Prostate gland (tissue), 2 donors: ENCODE measurements around the gene ZNF302. TPM values are rescaled to one million over a fixed set of nuclear protein-coding genes. Genes with fewer than 3 reads are reported as not detected.

Source experiments
- DNase-seq: peaks from one replicate; pipeline ENCODE4 v3.0.0-alpha.2; 2019; ENCODE audit warnings: low spot score
- H3K27ac ChIP-seq, 2 donors: fragments of 200-600 bp; sonication (generic); 2 replicates each; pipeline ENCODE4 v1.5.1; 2017 to 2019
- H3K27me3 ChIP-seq: fragments of 200-600 bp; sonication (generic); replicated peaks from 2 replicates; pipeline ENCODE4 v1.5.1; 2019; ENCODE audit not compliant: insufficient read depth
- H3K36me3 ChIP-seq, 2 donors: fragments of 200-600 bp; sonication (generic); 1 replicate in 1 of 2; 2 replicates in 1 of 2; pipeline versions ENCODE4 v1.5.1 to v1.8.1; 2017 to 2019
- H3K4me1 ChIP-seq: fragments of 200-600 bp; sonication (generic); replicated peaks from 2 replicates; pipeline ENCODE4 v1.5.1; 2019
- H3K4me3 ChIP-seq, 2 donors: fragments of 200-600 bp; sonication (generic); 2 replicates each; pipeline ENCODE4 v1.5.1; 2017 to 2019
- H3K9me3 ChIP-seq: fragments of 200-600 bp; sonication (generic); 2 replicates; pipeline ENCODE4 v1.5.1; 2017
- POLR2A ChIP-seq: fragments of 450-650 bp; IDR thresholded peaks from one replicate; pipeline ENCODE4 v1.6.1; 2016; ENCODE audit warnings: antibody characterized with exemption, mild to moderate bottlenecking
- POLR2AphosphoS5 ChIP-seq: sonication (generic); formaldehyde crosslinking; IDR thresholded peaks from one replicate; pipeline ENCODE4 v1.6.1; 2017; ENCODE audit warnings: antibody characterized with exemption
- WGBS: methylation state at CpG from one replicate; pipeline ENCODE4 v1.1.5; 2018; 5-methylcytosine and 5-hydroxymethylcytosine counted together
- intact Hi-C: fragments of 100-400 bp; cut with DNase I; formaldehyde crosslinking; loops from one replicate; pipeline ENCODE4 v1.14.2; 2022
- total RNA-seq, 2 donors: library from RNA; depleted of rRNA; stranded (reverse); fragments of >200 nt; gene quantifications; one replicate each; pipeline ENCODE4 v1.1.0, GENCODE V29; 2016
- TF ChIP-seq, protein P1 (sequence below), 4 experiments: fragments of 200-600 bp in 2 of 4; fragments of 450-650 bp in 2 of 4; sonication (generic) in 2 of 4; IDR thresholded peaks; 1 replicate in 3 of 4; 2 replicates in 1 of 4; pipeline ENCODE4 v1.5.1; 2016 to 2019; ENCODE audit warnings: antibody characterized with exemption in 4 of 4, mild to moderate bottlenecking in 2 of 4, moderate library complexity in 2 of 4

Gene ZNF302
- total RNA-seq, 2 donors from 2014 or later = 20.0 to 25.0 TPM

DNA sequence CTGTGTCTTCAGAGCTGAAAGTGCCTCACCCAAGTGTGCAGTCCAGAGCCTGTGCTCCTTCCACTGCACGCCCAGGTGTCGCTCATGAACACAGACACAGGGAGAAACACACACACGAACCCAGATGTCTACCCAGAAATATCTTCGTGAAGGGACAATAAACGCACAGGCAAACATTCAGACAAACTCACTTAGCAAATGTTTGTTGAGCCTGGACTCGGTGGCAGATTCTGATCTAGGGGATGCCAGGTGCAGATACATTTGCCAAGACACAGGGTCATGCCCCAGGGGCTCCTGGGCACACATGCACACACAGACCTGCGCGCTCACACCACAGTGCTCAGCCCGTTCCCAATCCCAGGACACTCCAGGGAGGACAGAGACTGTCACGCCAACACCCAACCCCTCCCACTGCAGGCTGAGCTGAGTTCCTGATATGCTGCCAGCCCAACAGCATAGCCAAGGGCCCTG is 32.5 kb upstream of the ZNF302 start:
- intact Hi-C loops = no loop called here
- TF ChIP-seq POLR2A (no peak), POLR2AphosphoS5 (no peak)
- TF ChIP-seq, protein P1, sequence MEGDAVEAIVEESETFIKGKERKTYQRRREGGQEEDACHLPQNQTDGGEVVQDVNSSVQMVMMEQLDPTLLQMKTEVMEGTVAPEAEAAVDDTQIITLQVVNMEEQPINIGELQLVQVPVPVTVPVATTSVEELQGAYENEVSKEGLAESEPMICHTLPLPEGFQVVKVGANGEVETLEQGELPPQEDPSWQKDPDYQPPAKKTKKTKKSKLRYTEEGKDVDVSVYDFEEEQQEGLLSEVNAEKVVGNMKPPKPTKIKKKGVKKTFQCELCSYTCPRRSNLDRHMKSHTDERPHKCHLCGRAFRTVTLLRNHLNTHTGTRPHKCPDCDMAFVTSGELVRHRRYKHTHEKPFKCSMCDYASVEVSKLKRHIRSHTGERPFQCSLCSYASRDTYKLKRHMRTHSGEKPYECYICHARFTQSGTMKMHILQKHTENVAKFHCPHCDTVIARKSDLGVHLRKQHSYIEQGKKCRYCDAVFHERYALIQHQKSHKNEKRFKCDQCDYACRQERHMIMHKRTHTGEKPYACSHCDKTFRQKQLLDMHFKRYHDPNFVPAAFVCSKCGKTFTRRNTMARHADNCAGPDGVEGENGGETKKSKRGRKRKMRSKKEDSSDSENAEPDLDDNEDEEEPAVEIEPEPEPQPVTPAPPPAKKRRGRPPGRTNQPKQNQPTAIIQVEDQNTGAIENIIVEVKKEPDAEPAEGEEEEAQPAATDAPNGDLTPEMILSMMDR (IDR thresholded peaks at IDR 0.05) = no peak
- no peaks in the 10 kb centered on the region for H3K4me1 ChIP-seq
- H3K36me3 ChIP-seq = no peaks in the 10 kb centered on the region
- H3K27me3 ChIP-seq = no peaks in the 10 kb centered on the region
- H3K27ac ChIP-seq = no peak overlapping the region
- no peak for DNase-seq
- H3K4me3 ChIP-seq = no peak overlapping the region
- 41% methylated on average over 10 of the region's 10 CpGs for WGBS
- H3K9me3 ChIP-seq = no peaks in the 10 kb centered on the region

DNA sequence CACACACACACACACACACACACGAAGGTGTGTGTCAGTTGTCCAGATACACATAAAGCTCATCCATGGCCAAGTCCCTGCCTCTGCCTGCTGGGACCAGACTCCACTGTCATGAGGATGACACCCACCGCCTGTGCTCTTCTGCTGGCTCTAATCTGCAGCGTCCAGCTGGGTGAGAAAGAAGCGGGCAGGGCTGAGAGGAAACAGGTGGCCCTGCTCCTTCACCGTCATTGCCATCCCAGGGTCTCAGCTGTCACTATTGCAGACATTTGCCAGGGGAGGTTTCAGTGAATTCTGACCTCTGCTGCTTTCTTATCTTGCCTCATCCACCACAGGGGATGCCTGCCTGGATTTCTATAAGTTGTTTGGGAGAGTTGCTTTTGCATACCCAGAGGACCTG is 31.9 kb upstream of the ZNF302 start:
- Histone ChIP-seq H3K27ac (no peak overlapping the region), H3K4me1 (no peaks in the 10 kb centered on the region), H3K4me3 (no peak overlapping the region), H3K9me3 (no peaks in the 10 kb centered on the region), H3K27me3 (no peaks in the 10 kb centered on the region), H3K36me3 (no peaks in the 10 kb centered on the region)
- TF ChIP-seq POLR2AphosphoS5 (no peak), POLR2A (no peak)
- TF ChIP-seq, protein P1 (IDR thresholded peaks at IDR 0.05) = no peak
- intact Hi-C loops = no loop called here
- no peak for DNase-seq
- 52% methylated on average over 5 of the region's 5 CpGs for WGBS

DNA sequence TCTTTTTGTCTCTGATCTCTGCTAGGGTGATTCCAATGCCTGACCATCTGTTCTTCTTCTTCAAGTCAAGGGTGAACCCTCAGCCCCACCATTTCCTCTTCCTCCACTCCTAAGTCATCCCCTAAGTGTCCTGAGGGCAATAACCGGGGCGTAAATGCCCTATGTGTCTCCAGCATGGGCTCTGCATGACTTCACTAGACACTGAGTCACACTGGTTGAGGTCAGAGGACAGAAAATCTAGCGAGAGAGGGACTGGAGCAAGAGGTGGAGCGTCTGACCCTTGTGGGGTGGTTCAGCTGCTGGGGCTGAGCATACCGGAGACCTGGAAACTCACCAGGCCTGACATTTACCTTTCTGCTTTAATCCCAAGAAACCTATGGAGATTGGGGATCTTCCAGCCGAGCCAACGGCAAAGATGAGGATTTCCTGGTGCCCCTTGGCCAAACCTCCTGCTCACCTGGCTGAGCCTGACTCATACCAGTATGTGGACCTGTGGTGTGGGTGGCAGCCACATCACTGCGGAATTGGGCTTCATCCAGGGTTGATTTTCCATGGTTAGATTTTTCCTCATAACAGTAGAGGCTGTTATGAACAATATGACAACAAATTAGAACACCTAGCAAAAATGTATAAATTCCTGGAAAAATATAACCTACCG is 27.5 kb upstream of the ZNF302 start:
- Histone ChIP-seq H3K4me1 (no peaks in the 10 kb centered on the region), H3K36me3 (no peaks in the 10 kb centered on the region), H3K4me3 (no peak overlapping the region), H3K9me3 (no peaks in the 10 kb centered on the region), H3K27ac (no peak overlapping the region), H3K27me3 (no peaks in the 10 kb centered on the region)
- 91% methylated on average over 9 of the region's 9 CpGs for WGBS
- TF ChIP-seq, protein P1 (IDR thresholded peaks at IDR 0.05) = no peak
- TF ChIP-seq POLR2A (no peak), POLR2AphosphoS5 (no peak)
- no peak for DNase-seq
- intact Hi-C loops = no loop called here

DNA sequence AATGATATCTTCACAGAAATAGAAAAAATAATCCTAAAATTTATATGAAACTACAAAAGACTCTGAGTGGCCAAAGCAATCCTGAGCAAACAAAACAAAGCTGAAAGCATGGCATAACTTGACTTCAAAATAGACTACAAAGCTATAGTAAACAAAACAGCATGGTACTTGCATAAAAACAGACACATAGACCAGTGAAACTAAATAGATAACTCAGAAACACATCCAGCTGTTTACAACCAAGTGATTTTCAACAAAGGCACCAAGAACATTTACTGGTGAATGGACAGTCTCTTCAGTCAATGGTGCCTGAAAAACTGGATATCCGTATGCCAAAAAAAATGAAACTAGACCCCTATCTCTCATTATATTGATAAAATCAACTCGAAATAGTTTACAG is 25.7 kb upstream of the ZNF302 start:
- TF ChIP-seq POLR2A (no peak), POLR2AphosphoS5 (no peak)
- TF ChIP-seq, protein P1 (IDR thresholded peaks at IDR 0.05) = no peak
- Histone ChIP-seq H3K4me3 (no peak overlapping the region), H3K4me1 (no peaks in the 10 kb centered on the region), H3K36me3 (no peaks in the 10 kb centered on the region), H3K27me3 (no peaks in the 10 kb centered on the region), H3K27ac (no peak overlapping the region), H3K9me3 (no peaks in the 10 kb centered on the region)
- DNase-seq = no peak
- WGBS = 69% methylated on average over 2 of the region's 2 CpGs
- intact Hi-C loops = no loop called here

DNA sequence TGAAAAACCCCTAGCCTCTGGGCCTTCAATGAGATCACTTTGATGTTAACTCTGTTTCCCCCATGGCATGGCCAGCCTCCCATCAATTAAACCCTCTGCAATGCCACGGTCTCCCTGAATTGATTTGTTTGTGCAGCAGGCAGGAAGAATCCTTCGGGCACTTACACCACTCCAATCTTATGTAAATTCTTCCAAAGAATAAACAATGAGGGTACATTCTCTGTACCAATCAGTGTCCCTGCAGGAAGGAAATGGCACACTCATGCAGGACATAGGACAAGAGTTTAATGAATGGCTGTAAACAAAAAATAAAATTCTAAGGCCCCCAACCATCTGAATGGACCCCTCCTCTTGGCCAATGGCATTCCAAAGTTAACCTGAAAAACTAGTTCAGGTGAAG is 22.7 kb upstream of the ZNF302 start:
- no peaks in the 10 kb centered on the region for H3K9me3 ChIP-seq
- WGBS = 35% methylated on average over 2 of the region's 2 CpGs
- TF ChIP-seq, protein P1 (IDR thresholded peaks at IDR 0.05) = no peak
- TF ChIP-seq POLR2A = no peak
- TF ChIP-seq POLR2AphosphoS5 = no peak
- H3K27me3 ChIP-seq = no peaks in the 10 kb centered on the region
- intact Hi-C loops = no loop called here
- H3K4me1 ChIP-seq = no peaks in the 10 kb centered on the region
- H3K36me3 ChIP-seq = no peaks in the 10 kb centered on the region
- no peak overlapping the region for H3K4me3 ChIP-seq
- no peak for DNase-seq
- no peak overlapping the region for H3K27ac ChIP-seq
